Loucy (cell line): ENCODE results near the gene SLC7A4.

Experiments used
- H2AFZ ChIP-seq: fragments of 200-600 bp; sonication (generic); 2 replicates; pipeline ENCODE4 v1.6.0; 2016; ENCODE audit warnings: antibody characterized with exemption, mild to moderate bottlenecking, low read length, moderate library complexity
- H3F3A ChIP-seq: fragments of 200-600 bp; 2 replicates; pipeline ENCODE4 v1.6.0; 2016; ENCODE audit warnings: antibody characterized with exemption, low read depth, mild to moderate bottlenecking
- H3K27me3 ChIP-seq: fragments of 200-600 bp; sonication (generic); 2 replicates; pipeline ENCODE4 v1.6.1; 2014; ENCODE audit warnings: low read length, mild to moderate bottlenecking; ENCODE audit not compliant: insufficient read depth, poor library complexity, severe bottlenecking
- H3K36me3 ChIP-seq: fragments of 200-600 bp; sonication (generic); 2 replicates; pipeline ENCODE4 v1.6.1; 2016; ENCODE audit warnings: low read length; ENCODE audit not compliant: insufficient read depth
- H3K4me1 ChIP-seq: fragments of 200-600 bp; sonication (generic); 2 replicates; pipeline ENCODE4 v1.5.1; 2014; ENCODE audit warnings: low read length, mild to moderate bottlenecking; ENCODE audit not compliant: insufficient read depth, poor library complexity, severe bottlenecking
- H3K4me2 ChIP-seq: fragments of 200-600 bp; sonication (generic); 2 replicates; pipeline ENCODE4 v1.6.0; 2014; ENCODE audit warnings: antibody characterized with exemption, low read length, low read depth, mild to moderate bottlenecking; ENCODE audit not compliant: poor library complexity, severe bottlenecking
- H3K4me3 ChIP-seq: fragments of 200-600 bp; sonication (generic); 2 replicates; pipeline ENCODE4 v1.5.1; 2014; ENCODE audit warnings: low read length, mild to moderate bottlenecking, mixed read lengths; ENCODE audit not compliant: poor library complexity, severe bottlenecking
- H3K79me2 ChIP-seq: fragments of 200-600 bp; sonication (generic); 2 replicates; pipeline ENCODE4 v1.6.1; 2014; ENCODE audit warnings: low read length; ENCODE audit not compliant: insufficient read depth
- H3K9ac ChIP-seq: fragments of 200-600 bp; sonication (generic); 2 replicates; pipeline ENCODE4 v1.6.0; 2014; ENCODE audit warnings: mild to moderate bottlenecking, low read depth, low read length, moderate library complexity; ENCODE audit not compliant: poor library complexity, severe bottlenecking
- H3K9me2 ChIP-seq: fragments of 200-600 bp; sonication (generic); replicated peaks from 2 replicates; pipeline ENCODE4 v1.6.1; 2016; ENCODE audit warnings: low read depth, low read length, mixed read lengths
- H3K9me3 ChIP-seq: fragments of 200-600 bp; sonication (generic); 2 replicates; pipeline ENCODE4 v1.6.1; 2014; ENCODE audit warnings: mild to moderate bottlenecking, antibody characterized with exemption, low read length, low read depth; ENCODE audit not compliant: insufficient read depth
- H4K20me1 ChIP-seq: fragments of 200-600 bp; sonication (generic); 2 replicates; pipeline ENCODE4 v1.6.0; 2014; ENCODE audit warnings: antibody characterized with exemption, low read length, mild to moderate bottlenecking; ENCODE audit not compliant: insufficient read depth, poor library complexity, severe bottlenecking
- CTCF ChIP-seq: fragments of 200-600 bp; sonication (generic); conservative IDR thresholded peaks from 2 replicates; pipeline ENCODE4 v1.5.1; 2014; ENCODE audit warnings: mild to moderate bottlenecking, antibody characterized with exemption, low read length
- EZH2phosphoT487 ChIP-seq: fragments of 200-600 bp; IDR thresholded peaks from 2 replicates; pipeline ENCODE4 v1.6.1; 2018; ENCODE audit warnings: antibody characterized with exemption, mild to moderate bottlenecking, moderate library complexity, borderline replicate concordance

SLC7A4 gene

GRCh38 chr22:21068681-21069276 is 36.4 kb upstream of the SLC7A4 start:
- H3K79me2 ChIP-seq = no peaks in the 10 kb centered on the region
- H3K4me3 ChIP-seq = no peak overlapping the region
- no peaks in the 10 kb centered on the region for H3K9me2 ChIP-seq
- H3F3A ChIP-seq = no peaks in the 10 kb centered on the region
- H4K20me1 ChIP-seq = no peaks in the 10 kb centered on the region
- H2AFZ ChIP-seq = no peak overlapping the region
- H3K4me1 ChIP-seq = no peaks in the 10 kb centered on the region
- no peak overlapping the region for H3K4me2 ChIP-seq
- no peaks in the 10 kb centered on the region for H3K9me3 ChIP-seq
- no peak for TF ChIP-seq EZH2phosphoT487
- no peak for TF ChIP-seq CTCF
- H3K9ac ChIP-seq = no peak overlapping the region
- H3K36me3 ChIP-seq = no peaks in the 10 kb centered on the region
- H3K27me3 ChIP-seq = no peaks in the 10 kb centered on the region

GRCh38 chr22:21067901-21068680 is 35.7 kb upstream of the SLC7A4 start:
- Histone ChIP-seq H3K9me3 (no peaks in the 10 kb centered on the region), H3F3A (no peaks in the 10 kb centered on the region), H3K4me1 (no peaks in the 10 kb centered on the region), H4K20me1 (no peaks in the 10 kb centered on the region), H3K4me3 (no peak overlapping the region), H3K79me2 (no peaks in the 10 kb centered on the region), H3K27me3 (no peaks in the 10 kb centered on the region), H3K9me2 (no peaks in the 10 kb centered on the region), H2AFZ (no peak overlapping the region), H3K4me2 (no peak overlapping the region), H3K9ac (no peak overlapping the region), H3K36me3 (no peaks in the 10 kb centered on the region)
- no peak for TF ChIP-seq EZH2phosphoT487
- no peak for TF ChIP-seq CTCF

GRCh38 chr22:21067075-21067900 is 34.9 kb upstream of the SLC7A4 start:
- no peak overlapping the region for H2AFZ ChIP-seq
- H3K9ac ChIP-seq = no peak overlapping the region
- no peaks in the 10 kb centered on the region for H3K79me2 ChIP-seq
- no peaks in the 10 kb centered on the region for H3F3A ChIP-seq
- no peaks in the 10 kb centered on the region for H3K36me3 ChIP-seq
- no peaks in the 10 kb centered on the region for H3K9me3 ChIP-seq
- H4K20me1 ChIP-seq = no peaks in the 10 kb centered on the region
- no peaks in the 10 kb centered on the region for H3K27me3 ChIP-seq
- no peak overlapping the region for H3K4me2 ChIP-seq
- H3K4me1 ChIP-seq = no peaks in the 10 kb centered on the region
- no peaks in the 10 kb centered on the region for H3K9me2 ChIP-seq
- H3K4me3 ChIP-seq = no peak overlapping the region
- no peak for TF ChIP-seq EZH2phosphoT487
- TF ChIP-seq CTCF = no peak
